Measurements from ENCODE around the gene ZSWIM3. TPM values are rescaled to one million over a fixed set of nuclear protein-coding genes. Genes with fewer than 3 reads are reported as not detected.

Gene ZSWIM3
- total and polyA plus RNA-seq, 2 of the 13 experiments (the other 11 are each of a cell fraction or from before 2014, with no cell fraction given), result 5.2 to 5.8 TPM

DNA sequence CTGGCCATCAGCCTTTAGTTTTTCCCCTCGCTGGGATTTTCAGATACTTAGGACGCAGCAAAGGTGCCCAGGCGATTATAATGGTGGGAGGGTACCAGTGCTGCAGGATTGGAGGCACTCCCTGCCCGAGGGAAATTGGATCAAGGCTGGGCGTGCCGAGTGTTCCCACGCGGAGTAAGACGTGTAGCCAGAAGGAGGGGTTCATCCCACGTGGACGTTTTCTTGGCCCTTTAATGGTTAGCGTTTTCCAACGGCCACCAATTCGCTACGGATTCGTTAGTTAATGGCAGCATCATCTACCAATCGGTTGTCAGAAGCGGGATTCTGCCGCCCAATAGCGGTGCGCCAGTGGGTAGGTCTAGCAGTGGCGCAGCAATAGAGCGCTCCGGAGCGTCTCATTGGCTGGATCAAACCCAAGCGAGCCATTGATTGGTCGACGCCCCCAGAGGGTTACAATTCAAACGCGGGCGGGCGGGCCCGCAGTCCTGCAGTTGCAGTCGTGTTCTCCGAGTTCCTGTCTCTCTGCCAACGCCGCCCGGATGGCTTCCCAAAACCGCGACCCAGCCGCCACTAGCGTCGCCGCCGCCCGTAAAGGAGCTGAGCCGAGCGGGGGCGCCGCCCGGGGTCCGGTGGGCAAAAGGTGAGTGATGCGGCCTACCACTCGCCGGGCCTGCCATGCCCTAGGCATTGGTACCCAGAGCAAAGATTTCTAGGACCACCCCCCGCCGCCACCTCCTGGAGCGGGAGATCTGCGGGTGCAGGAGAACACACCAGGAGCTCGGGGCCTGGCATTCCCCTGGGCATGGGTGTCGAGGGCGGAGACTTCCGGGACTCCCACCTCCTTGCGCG, 45.0 kb upstream of the ZSWIM3 start, which contains the start of gene UBE2C (continued):
- peak; percentile 92 for TF ChIP-seq ZNF780A (CRISPR knock-in tag; IDR thresholded peaks at IDR 0.05)
- TF ChIP-seq, protein P1, sequence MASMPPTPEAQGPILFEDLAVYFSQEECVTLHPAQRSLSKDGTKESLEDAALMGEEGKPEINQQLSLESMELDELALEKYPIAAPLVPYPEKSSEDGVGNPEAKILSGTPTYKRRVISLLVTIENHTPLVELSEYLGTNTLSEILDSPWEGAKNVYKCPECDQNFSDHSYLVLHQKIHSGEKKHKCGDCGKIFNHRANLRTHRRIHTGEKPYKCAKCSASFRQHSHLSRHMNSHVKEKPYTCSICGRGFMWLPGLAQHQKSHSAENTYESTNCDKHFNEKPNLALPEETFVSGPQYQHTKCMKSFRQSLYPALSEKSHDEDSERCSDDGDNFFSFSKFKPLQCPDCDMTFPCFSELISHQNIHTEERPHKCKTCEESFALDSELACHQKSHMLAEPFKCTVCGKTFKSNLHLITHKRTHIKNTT (CRISPR knock-in tag; IDR thresholded peaks at IDR 0.05), result no peak
- no peak for TF ChIP-seq GTF3A (CRISPR knock-in tag; conservative IDR thresholded peaks at IDR 0.05)
- TF ChIP-seq KLF13 (CRISPR knock-in tag; IDR thresholded peaks at IDR 0.05), result no peak
- peak; percentile 81; the same call in 1 of the 2 replicates for TF ChIP-seq ZNF225 (CRISPR knock-in tag; IDR thresholded peaks at IDR 0.05)
- TF ChIP-seq NFIC (IDR thresholded peaks at IDR 0.05; ENCODE audit: low read length), result no peak
- TF ChIP-seq NR1H2 (CRISPR knock-in tag; IDR thresholded peaks at IDR 0.05; ENCODE audit: borderline replicate concordance, low read depth), result no peak
- TF ChIP-seq E2F1 (CRISPR knock-in tag; IDR thresholded peaks at IDR 0.05), result peak; percentile 96
- TF ChIP-seq U2AF1 (optimal IDR thresholded peaks at IDR 0.05; ENCODE audit: low read depth, low read length), result peak; percentile 38
- no peak for TF ChIP-seq ZZZ3 (CRISPR knock-in tag; IDR thresholded peaks at IDR 0.05; ENCODE audit: borderline replicate concordance)
- TF ChIP-seq DZIP1 (CRISPR knock-in tag; IDR thresholded peaks at IDR 0.05), result no peak
- TF ChIP-seq, protein P2, sequence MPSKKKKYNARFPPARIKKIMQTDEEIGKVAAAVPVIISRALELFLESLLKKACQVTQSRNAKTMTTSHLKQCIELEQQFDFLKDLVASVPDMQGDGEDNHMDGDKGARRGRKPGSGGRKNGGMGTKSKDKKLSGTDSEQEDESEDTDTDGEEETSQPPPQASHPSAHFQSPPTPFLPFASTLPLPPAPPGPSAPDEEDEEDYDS (CRISPR knock-in tag; IDR thresholded peaks at IDR 0.05), result peak; percentile 27; the same call in 1 of the 2 replicates
- 0 out of 2 replicates have a peak, but pooled peaks have one; percentile 47 for TF ChIP-seq CENPT (CRISPR knock-in tag; IDR thresholded peaks at IDR 0.05; ENCODE audit: low read depth)
- TF ChIP-seq SMARCE1 (IDR thresholded peaks at IDR 0.05; ENCODE audit: borderline replicate concordance), result no peak
- TF ChIP-seq NFIB (CRISPR knock-in tag; IDR thresholded peaks at IDR 0.05; ENCODE audit: borderline replicate concordance), result no peak
- TF ChIP-seq ZNF674 (CRISPR knock-in tag; IDR thresholded peaks at IDR 0.05; ENCODE audit: low read depth), result no peak
- peak; percentile 85; the same call in 1 of the 2 replicates for TF ChIP-seq ZNF253 (CRISPR knock-in tag; IDR thresholded peaks at IDR 0.05; ENCODE audit: borderline replicate concordance)

All from HepG2 (cell line).